ENCODE results near the gene ROBO2.

ROBO2 gene

DNA sequence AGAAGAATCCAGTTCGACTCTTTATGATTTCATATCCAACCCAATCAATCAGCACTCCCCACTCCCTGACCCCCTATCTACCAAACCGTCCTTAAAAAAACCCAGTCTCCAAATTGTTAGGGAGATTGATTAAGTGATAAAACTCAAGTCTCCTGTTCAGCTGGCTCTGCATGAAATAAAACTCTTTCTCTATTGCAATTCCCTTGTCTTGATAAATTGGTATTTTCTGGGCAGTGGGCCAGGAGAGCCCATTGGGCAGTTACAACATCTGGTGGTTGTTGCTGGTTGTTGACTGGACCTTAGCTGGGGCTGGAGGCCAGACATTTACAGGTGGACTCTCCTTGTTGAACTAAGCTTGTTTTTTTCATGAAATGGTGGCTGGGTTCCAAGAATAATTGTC, 642.3 kb downstream of the ROBO2 start:
- no peak for DNase-seq (ENCODE audit: low spot score)

- DNase-seq (ENCODE audit: low spot score), result no peak
These were observed 644.2 kb downstream of the ROBO2 start for GRCh38 chr3:77684115-77684514.

- DNase-seq (ENCODE audit: low spot score), result no peak
These were observed 645.8 kb downstream of the ROBO2 start for GRCh38 chr3:77685713-77686112.

GRCh38 chr3:77686560-77686959, 646.7 kb downstream of the ROBO2 start:
- DNase-seq (ENCODE audit: low spot score), result no peak

- no peak for DNase-seq (ENCODE audit: low spot score)
These were observed 647.6 kb downstream of the ROBO2 start for GRCh38 chr3:77687545-77687944.

- no peak for DNase-seq (ENCODE audit: low spot score)
These were observed 650.5 kb downstream of the ROBO2 start for GRCh38 chr3:77690284-77690845.

GRCh38 chr3:77693147-77693546, 653.2 kb downstream of the ROBO2 start:
- no peak for DNase-seq (ENCODE audit: low spot score)

DNA sequence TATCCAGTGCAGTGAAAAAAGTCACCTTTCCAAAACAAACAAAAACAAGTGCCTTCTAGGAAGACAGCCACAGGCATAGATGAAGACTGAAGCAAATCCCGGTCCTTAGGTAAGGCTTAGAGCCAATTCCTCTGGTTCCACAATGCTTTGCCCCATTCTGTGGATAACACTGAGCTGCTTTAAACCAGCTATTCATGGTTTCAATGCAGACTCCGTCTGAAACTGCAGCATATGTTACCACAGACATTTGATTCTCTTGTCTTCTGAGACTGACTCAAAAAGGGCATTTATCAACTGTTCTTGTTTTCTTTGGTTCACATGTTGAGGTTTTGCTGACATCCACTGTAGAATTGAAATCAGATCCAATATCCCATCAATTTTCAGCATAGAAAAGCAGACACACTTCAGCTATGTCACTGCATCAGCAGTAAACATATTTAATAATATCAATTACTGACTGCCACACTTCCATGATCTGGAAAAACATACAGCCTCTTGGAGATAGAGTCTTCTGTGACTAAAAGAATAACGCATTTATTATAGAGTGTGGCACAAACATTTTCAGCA, 659.3 kb downstream of the ROBO2 start:
- no peak for DNase-seq (ENCODE audit: low spot score)

All from left forelimb (tissue), 1 donor.